Testis (tissue), 2 donors: Measurements from ENCODE around the gene GRID2.

Experiments used
- POLR2A ChIP-seq: fragments of 450-650 bp; IDR thresholded peaks from one replicate; pipeline ENCODE4 v1.6.1; 2017; ENCODE audit warnings: antibody characterized with exemption, mild to moderate bottlenecking, moderate library complexity
- TF ChIP-seq, protein P1 (sequence below), 3 experiments: fragments of 450-650 bp in 2 of 3; fragments of 200-600 bp in 1 of 3; sonication (generic) in 1 of 3; IDR thresholded peaks; one replicate each; pipeline ENCODE4 v1.5.1; 2016 to 2019; ENCODE audit warnings: antibody characterized with exemption in 3 of 3, mild to moderate bottlenecking in 2 of 3, moderate library complexity in 1 of 3

DNA sequence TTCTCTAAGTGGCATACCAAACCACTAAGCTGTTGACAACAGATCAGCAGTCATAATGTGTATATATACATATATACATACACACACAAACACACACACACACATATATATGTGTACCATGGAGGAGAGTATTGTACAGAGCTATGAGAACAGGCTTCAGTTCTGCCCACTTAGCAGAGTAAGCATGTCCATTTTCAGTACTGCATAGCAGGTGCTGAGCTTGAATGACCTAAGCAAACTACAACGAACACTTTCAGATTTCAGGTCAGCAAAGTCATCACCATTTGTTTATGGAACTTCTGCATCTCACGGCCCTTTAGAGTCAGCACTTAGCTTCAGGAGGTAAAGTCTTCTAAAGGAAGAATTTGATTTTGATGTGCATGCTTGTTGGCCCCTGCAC is 789.0 kb downstream of the GRID2 start:
- TF ChIP-seq POLR2A, result no peak
- TF ChIP-seq, protein P1, sequence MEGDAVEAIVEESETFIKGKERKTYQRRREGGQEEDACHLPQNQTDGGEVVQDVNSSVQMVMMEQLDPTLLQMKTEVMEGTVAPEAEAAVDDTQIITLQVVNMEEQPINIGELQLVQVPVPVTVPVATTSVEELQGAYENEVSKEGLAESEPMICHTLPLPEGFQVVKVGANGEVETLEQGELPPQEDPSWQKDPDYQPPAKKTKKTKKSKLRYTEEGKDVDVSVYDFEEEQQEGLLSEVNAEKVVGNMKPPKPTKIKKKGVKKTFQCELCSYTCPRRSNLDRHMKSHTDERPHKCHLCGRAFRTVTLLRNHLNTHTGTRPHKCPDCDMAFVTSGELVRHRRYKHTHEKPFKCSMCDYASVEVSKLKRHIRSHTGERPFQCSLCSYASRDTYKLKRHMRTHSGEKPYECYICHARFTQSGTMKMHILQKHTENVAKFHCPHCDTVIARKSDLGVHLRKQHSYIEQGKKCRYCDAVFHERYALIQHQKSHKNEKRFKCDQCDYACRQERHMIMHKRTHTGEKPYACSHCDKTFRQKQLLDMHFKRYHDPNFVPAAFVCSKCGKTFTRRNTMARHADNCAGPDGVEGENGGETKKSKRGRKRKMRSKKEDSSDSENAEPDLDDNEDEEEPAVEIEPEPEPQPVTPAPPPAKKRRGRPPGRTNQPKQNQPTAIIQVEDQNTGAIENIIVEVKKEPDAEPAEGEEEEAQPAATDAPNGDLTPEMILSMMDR (IDR thresholded peaks at IDR 0.05), result no peak
